K562 (cell line): ENCODE data around the gene SLC12A4. TPM values are rescaled to one million over a fixed set of nuclear protein-coding genes. Genes with fewer than 3 reads are reported as not detected.

ENCODE experiments used
- ATAC-seq: fragments of 200-7000 bp; cut with Tn5 transposase; 3 replicates; pipeline ENCODE4 v1.9.1; 2020; ENCODE audit warnings: moderate library complexity
- BruUV-seq: library from RNA; stranded (reverse); fragments of 400-500 nt; replicated peaks from 2 replicates; lab custom pipeline; 2021; lab: Mats Ljungman, UMichigan
- CTCF ChIA-PET: fragments of 300-600 bp; formaldehyde crosslinking; extraction: SDS; loops from one replicate; lab custom pipeline; 2021; ENCODE audit warnings: low intra/inter-chr PET ratio; lab: Yijun Ruan, JAX
- POLR2A ChIA-PET: fragments of 300-600, 350-650 bp; sonication (Branson Sonifier 250); formaldehyde crosslinking; extraction: SDS; loops from one replicate; lab custom pipeline; 2021; ENCODE audit warnings: antibody characterized with exemption, inconsistent platforms; lab: Yijun Ruan, JAX
- DNase-seq, 4 experiments: peaks; one replicate each; pipeline versions ENCODE4 v3.0.0 to v3.0.0-alpha.2; 2011 to 2018; ENCODE audit warnings: low spot score in 3 of 4, mixed read lengths in 3 of 4; ENCODE audit errors: extremely low read depth in 1 of 4
- FAIRE-seq: peaks from 2 replicates; lab custom pipeline; 2011; peaks lifted over from hg19 to GRCh38; lab: Jason Lieb, UNC
- H2AFZ ChIP-seq: 2 replicates; pipeline ENCODE4 v1.6.0; 2011; ENCODE audit warnings: low read depth, low read length, control low read depth, inconsistent platforms
- H3K27ac ChIP-seq: fragments of 200-600 bp; 3 replicates; pipeline ENCODE4 v1.8.0; 2011; ENCODE audit warnings: low read depth, mild to moderate bottlenecking, control low read depth, inconsistent platforms, low read length, moderate library complexity, mixed read lengths; ENCODE audit errors: extremely low read depth
- H3K27me3 ChIP-seq, 2 experiments: fragments of 300-600 bp in 1 of 2; 2 replicates in 1 of 2; 3 replicates in 1 of 2; pipeline versions ENCODE4 v1.6.0 to v1.8.0; 2011; ENCODE audit warnings: inconsistent platforms in 2 of 2, low read length in 2 of 2, mild to moderate bottlenecking in 1 of 2, mixed read lengths in 1 of 2, moderate library complexity in 1 of 2; ENCODE audit not compliant: control insufficient read depth in 2 of 2, insufficient read depth in 2 of 2
- H3K36me3 ChIP-seq: fragments of 300-600 bp; 3 replicates; pipeline ENCODE4 v1.8.0; 2011; ENCODE audit warnings: mild to moderate bottlenecking, low read length, inconsistent platforms; ENCODE audit not compliant: control insufficient read depth, insufficient read depth
- H3K4me1 ChIP-seq, 2 experiments: fragments of 200-600 bp in 1 of 2; replicated peaks in 1 of 2; 2 replicates in 1 of 2; 3 replicates in 1 of 2; pipeline versions ENCODE4 v1.5.1 to v1.8.0; 2011; ENCODE audit warnings: inconsistent platforms in 2 of 2, low read length in 2 of 2, mild to moderate bottlenecking in 1 of 2, mixed read lengths in 1 of 2, moderate library complexity in 1 of 2; ENCODE audit not compliant: control insufficient read depth in 2 of 2, insufficient read depth in 2 of 2
- H3K4me2 ChIP-seq: 2 replicates; pipeline ENCODE4 v1.6.1; 2011; ENCODE audit warnings: low read length, control low read depth, inconsistent platforms, mixed read lengths; ENCODE audit not compliant: insufficient read depth
- H3K4me3 ChIP-seq: fragments of 200-600 bp; sonication (generic), shearing (Covaris generic); 2 replicates; pipeline ENCODE4 v1.5.1; 2016; ENCODE audit warnings: control low read depth, inconsistent platforms
- H3K79me2 ChIP-seq: fragments of 200-600 bp; 3 replicates; pipeline ENCODE4 v1.8.0; 2011; ENCODE audit warnings: low read length, inconsistent platforms; ENCODE audit not compliant: control insufficient read depth, insufficient read depth
- H3K9ac ChIP-seq, 2 experiments: 2 replicates each; pipeline versions ENCODE4 v1.6.0 to v1.6.1; 2011; ENCODE audit warnings: low read depth in 2 of 2, low read length in 2 of 2, control low read depth in 1 of 2, inconsistent platforms in 1 of 2, mild to moderate bottlenecking in 1 of 2, mixed read lengths in 1 of 2; ENCODE audit not compliant: insufficient read depth in 1 of 2
- H3K9me1 ChIP-seq: one replicate; pipeline ENCODE4 v1.6.0; 2011; ENCODE audit warnings: inconsistent platforms, mild to moderate bottlenecking, low read length, moderate library complexity; ENCODE audit not compliant: control insufficient read depth, insufficient read depth
- H3K9me3 ChIP-seq: replicated peaks from 2 replicates; pipeline ENCODE4 v1.5.1; 2011; ENCODE audit warnings: low read depth, low read length, inconsistent platforms; ENCODE audit not compliant: control insufficient read depth, insufficient read depth
- H4K20me1 ChIP-seq: replicated peaks from 2 replicates; pipeline ENCODE4 v1.6.1; 2011; ENCODE audit warnings: low read length, inconsistent platforms, mixed read lengths; ENCODE audit not compliant: control insufficient read depth, insufficient read depth
- ATF7 ChIP-seq: fragments of 450-650 bp; IDR thresholded peaks from 2 replicates; pipeline ENCODE4 v1.7.1; 2014; ENCODE audit warnings: mild to moderate bottlenecking, moderate library complexity
- BCL6 ChIP-seq: fragments of 250-450 bp; sonication (Bioruptor Pico); IDR thresholded peaks from 2 replicates; pipeline ENCODE4 v1.4.0; 2020
- CTBP1 ChIP-seq: fragments of 450-650 bp; IDR thresholded peaks from 2 replicates; pipeline ENCODE4 v1.6.1; 2016; ENCODE audit warnings: borderline replicate concordance
- HMG20B ChIP-seq: fragments of 250-450 bp; sonication (Bioruptor Pico); IDR thresholded peaks from 2 replicates; pipeline ENCODE4 v1.5.0; 2021; ENCODE audit warnings: mild to moderate bottlenecking
- IRF2 ChIP-seq: sonication (generic); formaldehyde crosslinking; IDR thresholded peaks from 2 replicates; pipeline ENCODE4 v1.8.1; 2022; ENCODE audit warnings: mild to moderate bottlenecking, missing genetic modification reagents
- KHSRP ChIP-seq: fragments of 450-650 bp; IDR thresholded peaks from 2 replicates; pipeline ENCODE4 v1.6.1; 2017
- KLF10 ChIP-seq: fragments of 250-450 bp; sonication (Bioruptor Pico); IDR thresholded peaks from 2 replicates; pipeline ENCODE4 v1.6.1; 2021; ENCODE audit warnings: matching md5 sums
- NFE2L1 ChIP-seq: fragments of 450-650 bp; IDR thresholded peaks from 2 replicates; pipeline ENCODE4 v1.6.1; 2016; ENCODE audit warnings: missing genetic modification characterization, low read depth, mild to moderate bottlenecking, missing compliant biosample characterization, moderate library complexity, borderline replicate concordance
- NFXL1 ChIP-seq: fragments of 450-650 bp; formaldehyde crosslinking; IDR thresholded peaks from 2 replicates; pipeline ENCODE4 v1.4.0; 2021; ENCODE audit warnings: mild to moderate bottlenecking
- NONO ChIP-seq, 2 experiments: fragments of 200-400 bp in 1 of 2; fragments of 450-650 bp in 1 of 2; formaldehyde crosslinking in 1 of 2; IDR thresholded peaks; 2 replicates each; pipeline ENCODE4 v1.6.1; 2017; ENCODE audit warnings: low read depth in 2 of 2, mild to moderate bottlenecking in 2 of 2, moderate library complexity in 2 of 2, low read length in 1 of 2
- RBM25 ChIP-seq: fragments of 200-400 bp; formaldehyde crosslinking; IDR thresholded peaks from 2 replicates; pipeline ENCODE4 v1.6.1; 2018; ENCODE audit warnings: low read length, low read depth, moderate library complexity; ENCODE audit not compliant: severe bottlenecking
- RBM39 ChIP-seq: fragments of 200-400 bp; formaldehyde crosslinking; optimal IDR thresholded peaks from 2 replicates; pipeline ENCODE3; 2018; ENCODE audit warnings: low read depth, low read length
- RNF219 ChIP-seq: fragments of 250-450 bp; sonication (Bioruptor Pico); IDR thresholded peaks from 2 replicates; pipeline ENCODE4 v1.5.0; 2022; ENCODE audit warnings: mild to moderate bottlenecking
- SRSF3 ChIP-seq: fragments of 200-400 bp; formaldehyde crosslinking; IDR thresholded peaks from 2 replicates; pipeline ENCODE4 v1.6.1; 2016; ENCODE audit warnings: mild to moderate bottlenecking, low read length, moderate library complexity; ENCODE audit not compliant: insufficient read depth
- TAL1 ChIP-seq: fragments of 450-650 bp; IDR thresholded peaks from 2 replicates; pipeline ENCODE4 v1.6.1; 2016; ENCODE audit warnings: mild to moderate bottlenecking
- YBX1 ChIP-seq: fragments of 450-650 bp; IDR thresholded peaks from 2 replicates; pipeline ENCODE4 v1.7.1; 2016; ENCODE audit warnings: mild to moderate bottlenecking
- YY1 ChIP-seq, 3 experiments: IDR thresholded peaks; 2 replicates each; pipeline ENCODE4 v1.6.1; 2011; ENCODE audit warnings: low read length in 2 of 3, mild to moderate bottlenecking in 2 of 3, moderate library complexity in 2 of 3, borderline replicate concordance in 1 of 3, control low read depth in 1 of 3, low read depth in 1 of 3; ENCODE audit not compliant: insufficient read depth in 3 of 3, insufficient replicate concordance in 2 of 3, control insufficient read depth in 1 of 3, insufficient read length in 1 of 3; ENCODE audit errors: extremely low read depth in 1 of 3
- ZNF134 ChIP-seq: fragments of 250-450 bp; sonication (Bioruptor Pico); conservative IDR thresholded peaks from 2 replicates; pipeline ENCODE4 v1.4.0; 2020
- ZNF707 ChIP-seq: fragments of 250-450 bp; sonication (Bioruptor Pico); conservative IDR thresholded peaks from 2 replicates; pipeline ENCODE4 v1.8.0; 2022; ENCODE audit warnings: inconsistent platforms, mild to moderate bottlenecking, moderate library complexity
- WGBS: fragments of 100-300 bp; shearing (Covaris generic); methylation state at CpG from one replicate; pipeline ENCODE4 v1.1.6; 2016; ENCODE audit warnings: low coverage, mixed read lengths; ENCODE audit not compliant: insufficient coverage; ENCODE audit errors: missing lambda C conversion rate; 5-methylcytosine and 5-hydroxymethylcytosine counted together
- in situ Hi-C: fragments of 300-500 bp; cut with MboI; formaldehyde crosslinking; loops from 4 replicates; pipeline ENCODE4 v1.15.0; 2018; ENCODE audit warnings: inconsistent platforms, mixed read lengths
- intact Hi-C: fragments of 100-400 bp; cut with micrococcal nuclease; formaldehyde crosslinking; loops from 2 replicates; pipeline ENCODE4 v1.14.2; 2022
- polyA plus RNA-seq, 8 experiments: library from polyadenylated mRNA; depleted of rRNA in 4 of 8; stranded (reverse) in 5 of 8; unstranded in 3 of 8; fragments of >200 nt; fragmentation: Nextera tagmentation in 2 of 8; fragmentation: Illumina TruSeq in 1 of 8; extraction: Ambion mirVana in 2 of 8; extraction: Trizol in 1 of 8; gene quantifications; 2 replicates each; pipeline versions ENCODE4 v1.2.1 to v1.2.3, GENCODE V29; 2011 to 2014; ENCODE audit warnings: inconsistent platforms in 1 of 8, missing spikeins in 1 of 8
- total RNA-seq, 7 experiments: library from RNA; depleted of rRNA in 6 of 7; stranded (reverse); fragments of >200 nt in 6 of 7; fragmentation: Illumina TruSeq in 2 of 7; extraction: Trizol in 2 of 7; gene quantifications; 2 replicates each; pipeline versions ENCODE4 v1.2.1 to v1.2.3, GENCODE V29; 2011 to 2021; ENCODE audit warnings: low replicate concordance in 1 of 7

Gene SLC12A4
- total and polyA plus RNA-seq, 9 of the 15 experiments (the other 6 are each of a cell fraction or from before 2014, with no cell fraction given): 0.75 to 43.5 (median 15.0) TPM

- H3K9ac ChIP-seq: peak overlapping the region in 1 of 2 experiments; percentile 31; a peak in 1 of 4 replicates
- no peaks in the 10 kb centered on the region for H4K20me1 ChIP-seq
- in situ Hi-C loops (loop anchor here (10.0 kb wide), 1 partner anchor 325 kb away; the partner anchor contains the start of genes PRMT7 and SLC7A6OS), intact Hi-C loops (no loop called here)
- ChIA-PET POLR2A (interaction anchor here (0.6 to 1.9 kb wide), 5 partner anchors 33 to 232 kb away, joined by 3 to 4 read pairs (median 3); partner anchors contain the start of genes DDX28 and DUS2), CTCF (no interaction called here)
- H3K79me2 ChIP-seq: no peaks in the 10 kb centered on the region
- H2AFZ ChIP-seq: no peak overlapping the region; the same call in 1 of the 2 replicates
- no peaks in the 10 kb centered on the region for H3K9me3 ChIP-seq
- peaks cover 25 to 32% of the 10 kb centered on the region in 2 experiments for H3K4me1 ChIP-seq
- no peak overlapping the region for H3K27ac ChIP-seq
- FAIRE-seq (no peak), DNase-seq (no peak), ATAC-seq (no peak)
- WGBS: 47% methylated on average over 8 of the region's 8 CpGs
- no peaks in the 10 kb centered on the region for H3K36me3 ChIP-seq
- no peak for TF ChIP-seq RNF219 (CRISPR knock-in tag)
- TF ChIP-seq NONO (IDR thresholded peaks at IDR 0.05; ENCODE audit: low read depth in 2 of 2, low read length in 1 of 2): no peak
- TF ChIP-seq ZNF707: no peak
- TF ChIP-seq NFE2L1: no peak
- no peak for TF ChIP-seq ZNF134 (CRISPR knock-in tag)
- TF ChIP-seq TAL1: no peak
- TF ChIP-seq HMG20B (CRISPR knock-in tag): no peak
- TF ChIP-seq ATF7: no peak
- TF ChIP-seq RBM25: no peak
- no peak for TF ChIP-seq YBX1
- no peak for TF ChIP-seq RBM39
- no peak for TF ChIP-seq KLF10
- TF ChIP-seq IRF2: no peak
- TF ChIP-seq SRSF3: no peak
- TF ChIP-seq BCL6 (CRISPR knock-in tag): no peak
- TF ChIP-seq YY1 (IDR thresholded peaks at IDR 0.05; ENCODE audit: borderline replicate concordance in 1 of 3, control insufficient read depth in 1 of 3, extremely low read depth in 1 of 3, insufficient read depth in 3 of 3, insufficient read length in 1 of 3, insufficient replicate concordance in 2 of 3, low read depth in 1 of 3, low read length in 2 of 3): no peak
- no peak for TF ChIP-seq CTBP1
- TF ChIP-seq NFXL1: no peak
- TF ChIP-seq KHSRP: no peak
- no peak overlapping the region for H3K4me3 ChIP-seq
- no peak overlapping the region for H3K4me2 ChIP-seq
- BruUV-seq: no TSS peak
- H3K9me1 ChIP-seq: no peaks in the 10 kb centered on the region
- no peaks in the 10 kb centered on the region for H3K27me3 ChIP-seq
Measured at GRCh38 chr16:67989322-67990017, 21.0 kb upstream of the SLC12A4 start.
